ENCODE results near the gene SORCS1. TPM values are rescaled to one million over a fixed set of nuclear protein-coding genes. Genes with fewer than 3 reads are reported as not detected.

The SORCS1 gene
- polyA plus RNA-seq, 1 donor (not counting 4 experiments of a cell fraction or from before 2014, with no cell fraction given): not detected

- TF ChIP-seq CTCF (optimal IDR thresholded peaks at IDR 0.05 in 1 of 3, IDR thresholded peaks at IDR 0.05 in 1 of 3, conservative IDR thresholded peaks at IDR 0.05 in 1 of 3; ENCODE audit: extremely low read depth in 1 of 3, insufficient read depth in 2 of 3, low read length in 3 of 3) (no peak), EZH2 (IDR thresholded peaks at IDR 0.05; ENCODE audit: low read length) (no peak)
- no peaks in the 10 kb centered on the region for H3K36me3 ChIP-seq (ENCODE audit: control insufficient read depth in 2 of 2, extremely low read depth in 1 of 2, insufficient read depth in 2 of 2, low read length in 2 of 2)
- no peak overlapping the region for H3K27ac ChIP-seq (ENCODE audit: control insufficient read depth, insufficient read depth, low read length)
- H3K9me1 ChIP-seq (ENCODE audit: control insufficient read depth, extremely low read depth, insufficient read depth, low read length): no peaks in the 10 kb centered on the region
- H3K79me2 ChIP-seq (ENCODE audit: control insufficient read depth, insufficient read depth, low read length): no peaks in the 10 kb centered on the region
- no peak overlapping the region for H2AFZ ChIP-seq (ENCODE audit: control insufficient read depth, low read length)
- dilution Hi-C loops (cut with MboI; ENCODE audit: extremely low pct_ligation_motif_present, low sequenced_read_pairs): no loop called here
- no peaks in the 10 kb centered on the region for H3K27me3 ChIP-seq (ENCODE audit: control insufficient read depth, extremely low read depth, insufficient read depth, low read length)
- FAIRE-seq (no peak), DNase-seq (ENCODE audit: low read depth, low spot score) (no peak)
- H3K9me3 ChIP-seq (ENCODE audit: control insufficient read depth, low read depth, low read length): no peaks in the 10 kb centered on the region
- peaks cover 4% of the 10 kb centered on the region for H3K4me1 ChIP-seq (ENCODE audit: control insufficient read depth, extremely low read depth, insufficient read depth, low read length)
- no peaks in the 10 kb centered on the region for H4K20me1 ChIP-seq (ENCODE audit: control insufficient read depth, extremely low read depth, insufficient read depth, low read length)
- H3K4me2 ChIP-seq (ENCODE audit: control insufficient read depth, extremely low read depth, insufficient read depth, low read depth, low read length): no peak overlapping the region
- no peak overlapping the region for H3K4me3 ChIP-seq (ENCODE audit: control insufficient read depth in 2 of 3, extremely low read depth in 1 of 3, insufficient read depth in 2 of 3, low read depth in 1 of 3, low read length in 3 of 3)
- H3K9ac ChIP-seq (ENCODE audit: control insufficient read depth, extremely low read depth, insufficient read depth, low read length): no peak overlapping the region
These were observed 603.4 kb downstream of the SORCS1 start for GRCh38 chr10:106560925-106561640.

GRCh38 chr10:106559442-106559841 lies 605.1 kb downstream of the SORCS1 start:
- no peak overlapping the region for H2AFZ ChIP-seq (ENCODE audit: control insufficient read depth, low read length)
- no peak overlapping the region for H3K4me2 ChIP-seq (ENCODE audit: control insufficient read depth, extremely low read depth, insufficient read depth, low read depth, low read length)
- dilution Hi-C loops (cut with MboI; ENCODE audit: extremely low pct_ligation_motif_present, low sequenced_read_pairs): no loop called here
- no peak overlapping the region for H3K4me3 ChIP-seq (ENCODE audit: control insufficient read depth in 2 of 3, extremely low read depth in 1 of 3, insufficient read depth in 2 of 3, low read depth in 1 of 3, low read length in 3 of 3)
- H3K36me3 ChIP-seq (ENCODE audit: control insufficient read depth in 2 of 2, extremely low read depth in 1 of 2, insufficient read depth in 2 of 2, low read length in 2 of 2): no peaks in the 10 kb centered on the region
- H3K4me1 ChIP-seq (ENCODE audit: control insufficient read depth, extremely low read depth, insufficient read depth, low read length): peaks cover 4% of the 10 kb centered on the region
- no peak for FAIRE-seq
- H4K20me1 ChIP-seq (ENCODE audit: control insufficient read depth, extremely low read depth, insufficient read depth, low read length): no peaks in the 10 kb centered on the region
- no peak overlapping the region for H3K9ac ChIP-seq (ENCODE audit: control insufficient read depth, extremely low read depth, insufficient read depth, low read length)
- no peaks in the 10 kb centered on the region for H3K9me3 ChIP-seq (ENCODE audit: control insufficient read depth, low read depth, low read length)
- H3K27ac ChIP-seq (ENCODE audit: control insufficient read depth, insufficient read depth, low read length): no peak overlapping the region
- H3K9me1 ChIP-seq (ENCODE audit: control insufficient read depth, extremely low read depth, insufficient read depth, low read length): no peaks in the 10 kb centered on the region
- no peaks in the 10 kb centered on the region for H3K79me2 ChIP-seq (ENCODE audit: control insufficient read depth, insufficient read depth, low read length)
- H3K27me3 ChIP-seq (ENCODE audit: control insufficient read depth, extremely low read depth, insufficient read depth, low read length): no peaks in the 10 kb centered on the region
- DNase-seq (ENCODE audit: low read depth, low spot score): no peak
- no peak for TF ChIP-seq EZH2 (IDR thresholded peaks at IDR 0.05; ENCODE audit: low read length)
- no peak for TF ChIP-seq CTCF (optimal IDR thresholded peaks at IDR 0.05 in 1 of 3, IDR thresholded peaks at IDR 0.05 in 1 of 3, conservative IDR thresholded peaks at IDR 0.05 in 1 of 3; ENCODE audit: extremely low read depth in 1 of 3, insufficient read depth in 2 of 3, low read length in 3 of 3)

Measured in keratinocyte (primary cell).